Mucosa of descending colon (tissue), 3 donors: Measurements from ENCODE around the gene KCND2. TPM values are rescaled to one million over a fixed set of nuclear protein-coding genes. Genes with fewer than 3 reads are reported as not detected.

Source experiments
- ATAC-seq: fragments of 200-7000 bp; cut with Tn5 transposase; one replicate; pipeline ENCODE4 v1.9.1; 2020; ENCODE audit warnings: mild to moderate bottlenecking, moderate library complexity
- DNase-seq, 3 donors: peaks; one replicate each; pipeline ENCODE4 v3.0.0-alpha.2; 2020
- H3K36me3 ChIP-seq: fragments of 200-600 bp; one replicate; pipeline ENCODE4 v1.8.0; 2021; ENCODE audit warnings: low read depth, mild to moderate bottlenecking
- H3K4me1 ChIP-seq: fragments of 200-600 bp; one replicate; pipeline ENCODE4 v1.8.0; 2021; ENCODE audit warnings: low read depth, mild to moderate bottlenecking
- H3K4me3 ChIP-seq: fragments of 200-600 bp; one replicate; pipeline ENCODE4 v1.8.0; 2021; ENCODE audit warnings: mild to moderate bottlenecking
- H3K9me3 ChIP-seq: fragments of 200-600 bp; one replicate; pipeline ENCODE4 v1.8.0; 2021; ENCODE audit warnings: mild to moderate bottlenecking
- CTCF ChIP-seq: fragments of 200-600 bp; IDR thresholded peaks from one replicate; pipeline ENCODE4 v1.8.0; 2022; ENCODE audit warnings: antibody characterized with exemption, mild to moderate bottlenecking
- intact Hi-C, 2 donors: fragments of 100-400 bp; cut with DNase I in 1 of 2; cut with micrococcal nuclease in 1 of 2; formaldehyde crosslinking; loops; one replicate each; pipeline versions ENCODE4 v1.11.0 to v1.11.1; 2022; cut with DNase I, micrococcal nuclease
- total RNA-seq, 3 donors: library from RNA; stranded (reverse); fragmentation: NEBNext Ultra II Directional in 2 of 3; extraction: Animal tissue kit (Norgen Biotek cat#: 25700) in 2 of 3; gene quantifications; one replicate each; pipeline versions ENCODE4 v1.2.1 to v1.2.4, GENCODE V29; 2021 to 2023
- donor health status: DM: no; HTN: no; CAD: no; lungs with moderate emphysema.
- donor health status: DM: no; HTN: no; CAD: no.
- donor health status: DM: no; HTN: yes; CAD: no.

The KCND2 gene
- total RNA-seq, 3 donors from 2014 or later, result 0.09 to 0.98 (median 0.41) TPM

DNA sequence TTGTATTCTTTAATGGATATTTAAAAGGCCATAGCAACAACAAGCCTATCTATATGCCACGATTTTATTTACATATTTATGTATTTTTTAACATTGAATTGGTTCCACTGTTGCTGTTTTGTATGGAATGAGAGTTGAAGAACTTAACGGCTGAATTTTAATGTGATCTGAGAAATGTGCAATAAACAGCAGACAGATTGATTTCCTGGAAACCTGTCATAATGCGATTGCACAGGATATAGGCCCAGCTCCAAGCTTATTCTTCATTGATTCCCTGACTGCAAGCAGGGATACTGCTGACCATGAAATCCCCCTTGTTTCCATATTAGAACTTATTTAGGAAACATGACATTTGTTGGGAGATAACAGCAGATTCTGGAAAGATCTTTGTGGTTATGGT, 195.6 kb downstream of the KCND2 start:
- H3K4me1 ChIP-seq, result no peaks in the 10 kb centered on the region
- H3K4me3 ChIP-seq, result no peak overlapping the region
- no peaks in the 10 kb centered on the region for H3K36me3 ChIP-seq
- DNase-seq (no peak), ATAC-seq (no peak)
- intact Hi-C loops, result no loop called here
- TF ChIP-seq CTCF, result no peak
- H3K9me3 ChIP-seq, result no peaks in the 10 kb centered on the region

- H3K36me3 ChIP-seq, result no peaks in the 10 kb centered on the region
- no peak overlapping the region for H3K4me3 ChIP-seq
- no peak for TF ChIP-seq CTCF
- intact Hi-C loops, result no loop called here
- no peaks in the 10 kb centered on the region for H3K9me3 ChIP-seq
- DNase-seq (no peak), ATAC-seq (no peak)
- no peaks in the 10 kb centered on the region for H3K4me1 ChIP-seq
Observed at GRCh38 chr7:120472892-120473291, 199.9 kb downstream of the KCND2 start.

- H3K9me3 ChIP-seq, result no peaks in the 10 kb centered on the region
- no peaks in the 10 kb centered on the region for H3K4me1 ChIP-seq
- TF ChIP-seq CTCF, result no peak
- ATAC-seq, result no peak
- intact Hi-C loops, result no loop called here
- no peak overlapping the region for H3K4me3 ChIP-seq
- no peak for DNase-seq
- H3K36me3 ChIP-seq, result no peaks in the 10 kb centered on the region
Observed at GRCh38 chr7:120473352-120473751, 200.4 kb downstream of the KCND2 start.

DNA sequence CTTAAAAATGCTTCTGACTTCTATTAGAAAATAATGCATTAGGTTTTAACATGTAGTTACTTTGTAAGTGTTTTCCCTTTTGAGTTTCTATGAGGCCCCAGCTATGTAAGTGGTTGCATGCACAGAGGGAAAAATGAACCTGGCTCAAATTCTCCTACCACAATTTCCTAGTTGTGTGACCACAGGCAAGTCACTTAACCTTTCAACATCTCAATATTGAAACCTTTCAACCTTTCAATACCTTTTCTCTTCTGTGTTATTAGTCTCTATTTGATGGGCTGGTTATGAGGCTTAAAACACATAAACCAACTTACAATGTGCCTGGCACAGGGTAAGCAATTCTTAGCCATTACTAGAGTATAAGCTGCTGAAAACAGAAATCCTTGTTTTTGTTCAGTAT, 203.0 kb downstream of the KCND2 start:
- Histone ChIP-seq H3K9me3 (no peaks in the 10 kb centered on the region), H3K36me3 (no peaks in the 10 kb centered on the region), H3K4me3 (no peak overlapping the region), H3K4me1 (no peaks in the 10 kb centered on the region)
- TF ChIP-seq CTCF, result no peak
- intact Hi-C loops, result no loop called here
- no peak for DNase-seq
- no peak for ATAC-seq

- DNase-seq (no peak), ATAC-seq (no peak)
- no peak for TF ChIP-seq CTCF
- H3K4me1 ChIP-seq, result no peaks in the 10 kb centered on the region
- H3K9me3 ChIP-seq, result no peaks in the 10 kb centered on the region
- no peaks in the 10 kb centered on the region for H3K36me3 ChIP-seq
- intact Hi-C loops, result no loop called here
- no peak overlapping the region for H3K4me3 ChIP-seq
Observed at GRCh38 chr7:120480472-120480871, 207.5 kb downstream of the KCND2 start.

- Histone ChIP-seq H3K4me3 (no peak overlapping the region), H3K4me1 (no peaks in the 10 kb centered on the region), H3K36me3 (no peaks in the 10 kb centered on the region), H3K9me3 (no peaks in the 10 kb centered on the region)
- no peak for ATAC-seq
- TF ChIP-seq CTCF, result no peak
- DNase-seq, result no peak
- intact Hi-C loops, result no loop called here
Observed at GRCh38 chr7:120480930-120481329, 208.0 kb downstream of the KCND2 start.
